ENCODE measurements around the gene ADGRL1. TPM values are rescaled to one million over a fixed set of nuclear protein-coding genes. Genes with fewer than 3 reads are reported as not detected.

The ADGRL1 gene
- total RNA-seq, 1 experiment from 2014 or later: 39.3 TPM

GRCh38 chr19:14117668-14118164, 88.3 kb downstream of the ADGRL1 start, which contains the start of gene PRKACA:
Gene PRKACA, minus strand, starts transcription at chr19:14117762. Its CDS starts 215 bp downstream, at chr19:14117547.
- Histone ChIP-seq H3K9ac (ENCODE audit: low read length) (peak within 1 kb of the TSS; percentile 68), H3K27me3 (ENCODE audit: low read length) (no peaks in the 10 kb centered on the region), H3K9me2 (replicated peaks; ENCODE audit: low read length) (no peaks in the 10 kb centered on the region), H3K4me3 (ENCODE audit: low read length) (peak within 1 kb of the TSS; percentile 78), H3K79me2 (ENCODE audit: low read length) (peaks cover 32% of the 10 kb centered on the region), H3F3A (ENCODE audit: low read length, unreplicated experiment) (peaks cover 11% of the 10 kb centered on the region), H3K27ac (ENCODE audit: low read length) (peak within 1 kb of the TSS; percentile 30; the same call in 1 of the 2 replicates), H4K20me1 (ENCODE audit: low read length) (no peaks in the 10 kb centered on the region), H3K4me2 (ENCODE audit: low read length) (peak within 1 kb of the TSS; percentile 94), H3K9me3 (ENCODE audit: low read length) (no peaks in the 10 kb centered on the region), H3K4me1 (ENCODE audit: insufficient read depth, low read length) (peaks cover 17% of the 10 kb centered on the region), H3K36me3 (ENCODE audit: low read depth, low read length) (peaks cover 6% of the 10 kb centered on the region; the same call in 1 of the 2 replicates), H2AFZ (ENCODE audit: low read length) (peak within 1 kb of the TSS; percentile 75)
- intact Hi-C loops (cut with micrococcal nuclease): no loop called here
- no peak for TF ChIP-seq EZH2phosphoT487 (IDR thresholded peaks at IDR 0.05; ENCODE audit: borderline replicate concordance, low read length)
- TF ChIP-seq EZH2 (IDR thresholded peaks at IDR 0.05; ENCODE audit: low read length, unreplicated experiment): no peak
- TF ChIP-seq, protein P1, sequence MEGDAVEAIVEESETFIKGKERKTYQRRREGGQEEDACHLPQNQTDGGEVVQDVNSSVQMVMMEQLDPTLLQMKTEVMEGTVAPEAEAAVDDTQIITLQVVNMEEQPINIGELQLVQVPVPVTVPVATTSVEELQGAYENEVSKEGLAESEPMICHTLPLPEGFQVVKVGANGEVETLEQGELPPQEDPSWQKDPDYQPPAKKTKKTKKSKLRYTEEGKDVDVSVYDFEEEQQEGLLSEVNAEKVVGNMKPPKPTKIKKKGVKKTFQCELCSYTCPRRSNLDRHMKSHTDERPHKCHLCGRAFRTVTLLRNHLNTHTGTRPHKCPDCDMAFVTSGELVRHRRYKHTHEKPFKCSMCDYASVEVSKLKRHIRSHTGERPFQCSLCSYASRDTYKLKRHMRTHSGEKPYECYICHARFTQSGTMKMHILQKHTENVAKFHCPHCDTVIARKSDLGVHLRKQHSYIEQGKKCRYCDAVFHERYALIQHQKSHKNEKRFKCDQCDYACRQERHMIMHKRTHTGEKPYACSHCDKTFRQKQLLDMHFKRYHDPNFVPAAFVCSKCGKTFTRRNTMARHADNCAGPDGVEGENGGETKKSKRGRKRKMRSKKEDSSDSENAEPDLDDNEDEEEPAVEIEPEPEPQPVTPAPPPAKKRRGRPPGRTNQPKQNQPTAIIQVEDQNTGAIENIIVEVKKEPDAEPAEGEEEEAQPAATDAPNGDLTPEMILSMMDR (conservative IDR thresholded peaks at IDR 0.05; ENCODE audit: low read depth, low read length): no peak
- DNase-seq (peak; percentile 99), ATAC-seq (peak; percentile 96)
- CTCF ChIA-PET: interaction anchor here (0.6 to 1.1 kb wide), 2 partner anchors 8 to 19 kb away, joined by 4 to 10 read pairs; partner anchors contain the start of gene ASF1B
- POLR2A ChIA-PET (ENCODE audit: unreplicated experiment): interaction anchor here (0.6 to 1.0 kb wide), 2 partner anchors 19 to 280 kb away, joined by 3 to 6 read pairs; partner anchors contain the start of gene ASF1B
- no TSS peak for BruUV-seq (replicated peaks)

DNA sequence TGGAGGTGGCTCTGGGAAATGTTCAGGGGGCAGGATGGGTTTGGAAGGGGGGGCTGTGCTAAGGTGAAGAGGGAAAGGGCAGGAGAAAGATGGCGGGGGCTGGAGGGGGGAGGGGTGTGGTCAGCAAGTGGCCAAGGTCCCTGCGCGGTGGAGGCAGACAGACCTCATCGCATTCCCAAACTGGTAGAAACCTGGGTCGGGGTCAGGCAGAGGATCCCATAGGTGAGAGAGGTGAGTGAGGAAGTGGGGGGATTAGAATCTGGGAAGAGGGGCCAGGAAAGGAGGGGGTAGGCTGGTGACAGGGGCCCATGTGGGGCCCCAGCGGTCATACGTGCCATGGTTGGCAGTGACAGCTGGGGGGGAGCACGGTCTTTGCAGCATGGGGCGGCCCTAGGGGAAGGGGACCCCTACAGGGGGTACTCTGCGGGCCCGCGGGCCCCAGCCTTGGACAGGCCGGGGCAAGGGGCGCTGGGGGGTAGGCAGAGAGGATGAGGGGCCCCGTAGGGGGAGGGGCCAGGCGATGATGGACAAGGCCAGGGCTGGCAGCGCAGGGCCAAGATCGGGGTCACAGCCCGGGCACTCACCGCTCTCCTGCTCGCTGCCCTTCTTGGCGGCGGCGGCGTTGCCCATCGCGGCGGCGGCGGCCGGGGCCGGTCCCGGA, 88.9 kb downstream of the ADGRL1 start:
- Histone ChIP-seq H3K4me1 (ENCODE audit: insufficient read depth, low read length) (peaks cover 17% of the 10 kb centered on the region), H3K4me2 (ENCODE audit: low read length) (peak overlapping the region; percentile 92), H4K20me1 (ENCODE audit: low read length) (no peaks in the 10 kb centered on the region), H3K79me2 (ENCODE audit: low read length) (peaks cover 32% of the 10 kb centered on the region), H3K36me3 (ENCODE audit: low read depth, low read length) (peaks cover 4% of the 10 kb centered on the region; the same call in 1 of the 2 replicates), H3K9ac (ENCODE audit: low read length) (peak overlapping the region; percentile 60), H3K4me3 (ENCODE audit: low read length) (peak overlapping the region; percentile 78), H3K9me2 (replicated peaks; ENCODE audit: low read length) (no peaks in the 10 kb centered on the region), H3K27me3 (ENCODE audit: low read length) (no peaks in the 10 kb centered on the region), H2AFZ (ENCODE audit: low read length) (peak overlapping the region; percentile 42), H3F3A (ENCODE audit: low read length, unreplicated experiment) (peaks cover 11% of the 10 kb centered on the region), H3K9me3 (ENCODE audit: low read length) (no peaks in the 10 kb centered on the region), H3K27ac (ENCODE audit: low read length) (no peak overlapping the region)
- intact Hi-C loops (cut with micrococcal nuclease): no loop called here
- CTCF ChIA-PET: interaction anchor here (1.1 kb wide), 1 partner anchor 20 kb away, joined by 10 read pairs; the partner anchor contains the start of gene ASF1B
- no peak for DNase-seq
- no TSS peak for BruUV-seq (replicated peaks)
- TF ChIP-seq EZH2 (IDR thresholded peaks at IDR 0.05; ENCODE audit: low read length, unreplicated experiment) (no peak), EZH2phosphoT487 (IDR thresholded peaks at IDR 0.05; ENCODE audit: borderline replicate concordance, low read length) (no peak)
- TF ChIP-seq, protein P1 (conservative IDR thresholded peaks at IDR 0.05; ENCODE audit: low read depth, low read length): no peak
- ATAC-seq: peak; percentile 1
- POLR2A ChIA-PET (ENCODE audit: unreplicated experiment): interaction anchor here (0.6 to 1.0 kb wide), 3 partner anchors 19 to 280 kb away, joined by 3 to 6 read pairs (median 4); partner anchors contain the start of gene ASF1B
